GM13977 (cell line): Measurements from ENCODE around the gene SLC9A5.

Experiments
- DNase-seq: peaks from one replicate; pipeline ENCODE4 v3.0.0; 2012; ENCODE audit warnings: low spot score
- in situ Hi-C: fragments of 300-500 bp; cut with MboI; formaldehyde crosslinking; loops from one replicate; pipeline ENCODE4 v1.12.0; 2022; ENCODE audit warnings: low sequenced_read_pairs, low pct_unique_long_range_greater_than_20kb, mixed read lengths, inconsistent platforms; ENCODE audit not compliant: unreplicated experiment
- TF ChIP-seq, protein P1 (sequence below): IDR thresholded peaks from 2 replicates; pipeline ENCODE4 v1.5.1; 2012; ENCODE audit warnings: mild to moderate bottlenecking, control low read depth; ENCODE audit not compliant: insufficient read depth; ENCODE audit errors: extremely low read depth, missing control alignments

SLC9A5 gene

DNA sequence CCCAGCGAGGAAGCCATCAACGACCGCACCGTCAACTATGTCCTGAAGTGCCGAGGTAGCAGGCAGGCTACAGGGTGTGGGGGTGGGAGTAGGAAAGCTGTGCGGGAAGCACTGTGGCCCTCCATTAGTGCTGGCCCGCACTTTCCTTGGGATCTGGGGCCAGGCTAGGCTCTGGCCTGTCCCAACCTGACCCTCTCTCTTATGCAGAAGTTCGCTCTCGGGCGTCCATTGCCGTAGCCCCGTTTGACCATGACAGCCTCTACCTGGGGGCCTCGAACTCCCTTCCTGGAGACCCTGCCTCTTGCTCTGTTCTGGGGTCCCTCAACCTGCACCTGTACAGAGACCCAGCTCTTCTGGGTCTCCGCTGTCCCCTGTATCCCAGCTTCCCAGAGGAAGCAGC lies 39.2 kb downstream of the SLC9A5 start:
- TF ChIP-seq, protein P1, sequence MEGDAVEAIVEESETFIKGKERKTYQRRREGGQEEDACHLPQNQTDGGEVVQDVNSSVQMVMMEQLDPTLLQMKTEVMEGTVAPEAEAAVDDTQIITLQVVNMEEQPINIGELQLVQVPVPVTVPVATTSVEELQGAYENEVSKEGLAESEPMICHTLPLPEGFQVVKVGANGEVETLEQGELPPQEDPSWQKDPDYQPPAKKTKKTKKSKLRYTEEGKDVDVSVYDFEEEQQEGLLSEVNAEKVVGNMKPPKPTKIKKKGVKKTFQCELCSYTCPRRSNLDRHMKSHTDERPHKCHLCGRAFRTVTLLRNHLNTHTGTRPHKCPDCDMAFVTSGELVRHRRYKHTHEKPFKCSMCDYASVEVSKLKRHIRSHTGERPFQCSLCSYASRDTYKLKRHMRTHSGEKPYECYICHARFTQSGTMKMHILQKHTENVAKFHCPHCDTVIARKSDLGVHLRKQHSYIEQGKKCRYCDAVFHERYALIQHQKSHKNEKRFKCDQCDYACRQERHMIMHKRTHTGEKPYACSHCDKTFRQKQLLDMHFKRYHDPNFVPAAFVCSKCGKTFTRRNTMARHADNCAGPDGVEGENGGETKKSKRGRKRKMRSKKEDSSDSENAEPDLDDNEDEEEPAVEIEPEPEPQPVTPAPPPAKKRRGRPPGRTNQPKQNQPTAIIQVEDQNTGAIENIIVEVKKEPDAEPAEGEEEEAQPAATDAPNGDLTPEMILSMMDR: no peak
- in situ Hi-C loops: no loop called here
- no peak for DNase-seq

DNA sequence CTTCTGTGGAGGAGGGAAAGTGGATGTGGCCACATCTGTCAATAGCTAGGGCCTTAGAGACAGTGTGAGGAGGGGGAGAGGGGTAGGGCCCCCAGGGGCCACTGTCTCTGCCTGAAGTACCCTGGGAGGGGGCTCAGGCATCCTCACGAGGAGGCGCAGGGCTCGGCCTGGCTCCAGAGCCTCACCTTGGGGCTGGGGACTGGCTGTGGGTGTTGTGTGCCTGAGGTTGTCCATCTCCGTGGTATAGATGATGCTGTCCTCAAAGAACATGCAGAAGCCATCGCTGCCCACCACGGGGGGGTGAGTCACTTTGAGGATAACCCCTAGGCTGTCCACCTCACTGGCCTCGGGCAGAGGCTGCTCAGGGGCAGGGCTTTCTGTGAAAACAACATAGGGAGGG lies 42.7 kb downstream of the SLC9A5 start:
- in situ Hi-C loops: no loop called here
- DNase-seq: no peak
- TF ChIP-seq, protein P1: no peak

DNA sequence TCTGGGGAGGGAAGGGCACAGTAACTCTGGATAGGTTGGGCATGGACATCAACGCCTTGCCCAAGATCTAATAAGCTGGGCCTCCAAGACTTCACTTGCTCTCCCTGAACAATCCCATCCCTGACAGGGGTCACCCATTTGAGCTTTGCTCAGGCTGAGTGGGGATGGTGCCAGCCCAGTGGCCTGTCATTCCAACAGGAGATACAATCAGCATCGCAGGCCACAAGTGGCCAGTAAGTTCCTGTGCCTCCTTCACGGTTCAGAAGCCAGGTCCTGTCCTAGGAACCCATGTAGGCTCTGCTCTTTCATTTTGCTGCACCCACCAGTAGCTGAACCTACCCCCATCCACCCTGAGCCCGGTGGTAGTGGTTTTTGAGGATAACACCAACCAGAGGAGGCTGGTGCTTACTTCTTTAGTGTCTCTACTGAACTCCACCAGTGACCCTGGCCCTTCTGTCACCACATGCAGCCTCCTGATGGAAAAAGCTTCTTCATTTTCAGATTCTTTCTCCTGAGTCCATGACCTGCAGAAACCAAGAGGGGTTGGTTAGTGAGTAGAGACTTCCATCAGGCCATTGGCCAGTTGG lies 45.5 kb downstream of the SLC9A5 start:
- in situ Hi-C loops: no loop called here
- TF ChIP-seq, protein P1: no peak
- DNase-seq: no peak

DNA sequence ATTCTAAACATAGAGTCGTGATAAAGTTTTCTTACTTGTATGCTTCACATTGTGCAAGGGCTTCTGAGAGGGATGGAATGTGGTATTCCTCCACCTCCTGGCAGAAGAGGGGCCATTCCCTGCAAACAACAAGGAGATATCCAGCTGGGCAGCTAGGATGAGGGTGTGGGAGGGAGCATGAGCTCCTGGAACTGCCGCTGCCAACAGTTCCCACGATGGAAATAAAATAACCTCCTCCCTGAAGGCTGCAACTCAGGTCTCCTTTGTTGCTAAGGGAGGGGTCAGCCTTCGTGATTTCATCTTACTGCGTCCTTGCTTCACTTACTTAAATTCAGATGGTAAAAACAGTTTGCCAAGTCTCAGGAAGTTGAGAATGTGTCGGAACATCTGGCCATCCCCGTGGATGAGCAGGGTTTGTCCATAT lies 46.2 kb downstream of the SLC9A5 start:
- in situ Hi-C loops: no loop called here
- no peak for DNase-seq
- TF ChIP-seq, protein P1: no peak

DNA sequence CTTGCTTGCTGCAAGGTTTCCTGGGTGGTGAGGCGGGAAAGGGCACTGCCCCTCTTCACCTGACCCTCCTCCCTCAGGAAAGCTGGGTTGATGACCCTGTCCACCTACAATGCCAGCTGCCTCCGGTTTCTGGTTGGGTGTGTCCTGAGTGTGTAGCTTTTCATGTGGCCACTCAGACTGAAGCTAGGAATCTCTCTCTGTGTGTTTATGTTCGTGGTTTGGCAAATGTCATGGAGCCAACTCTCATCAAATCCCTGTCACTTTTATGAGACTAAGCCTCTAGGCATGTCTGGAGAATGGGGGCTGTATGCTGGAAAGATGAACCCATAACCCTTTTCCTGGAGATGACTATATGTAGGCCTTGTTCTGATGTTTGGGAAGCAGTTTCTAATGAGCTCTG lies 47.6 kb downstream of the SLC9A5 start:
- in situ Hi-C loops: no loop called here
- no peak for DNase-seq

DNA sequence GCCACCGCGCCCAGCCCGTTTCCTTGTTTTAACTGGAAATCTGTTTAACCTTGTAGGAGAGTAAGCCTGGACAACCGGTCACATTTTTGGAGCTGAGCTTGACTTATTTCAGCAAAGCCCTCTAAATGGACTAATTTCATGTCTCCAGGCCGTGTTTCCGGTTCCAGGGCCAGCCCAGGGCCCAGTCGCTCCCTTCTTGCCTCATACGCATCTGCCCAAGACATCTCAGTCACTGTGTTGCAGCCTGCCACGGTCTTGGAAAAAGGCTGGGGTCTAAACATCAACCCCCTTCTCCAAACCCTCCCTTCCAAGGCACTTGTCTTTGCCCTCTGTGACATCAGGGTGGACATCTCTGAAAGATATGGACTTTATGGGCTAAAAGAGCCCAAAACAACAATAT lies 49.5 kb downstream of the SLC9A5 start:
- TF ChIP-seq, protein P1: no peak
- in situ Hi-C loops: no loop called here
- no peak for DNase-seq

More for the DNA sequence above, 47.6 kb downstream of the SLC9A5 start:
- TF ChIP-seq, protein P1: no peak
